Ramos (cell line): ENCODE results near the gene CLK4.

Experiments
- in situ Hi-C: fragments of 300-500 bp; cut with MboI; formaldehyde crosslinking; loops from one replicate; pipeline ENCODE4 v1.14.3; 2022; ENCODE audit warnings: low sequenced_read_pairs; ENCODE audit not compliant: unreplicated experiment

The CLK4 gene

DNA sequence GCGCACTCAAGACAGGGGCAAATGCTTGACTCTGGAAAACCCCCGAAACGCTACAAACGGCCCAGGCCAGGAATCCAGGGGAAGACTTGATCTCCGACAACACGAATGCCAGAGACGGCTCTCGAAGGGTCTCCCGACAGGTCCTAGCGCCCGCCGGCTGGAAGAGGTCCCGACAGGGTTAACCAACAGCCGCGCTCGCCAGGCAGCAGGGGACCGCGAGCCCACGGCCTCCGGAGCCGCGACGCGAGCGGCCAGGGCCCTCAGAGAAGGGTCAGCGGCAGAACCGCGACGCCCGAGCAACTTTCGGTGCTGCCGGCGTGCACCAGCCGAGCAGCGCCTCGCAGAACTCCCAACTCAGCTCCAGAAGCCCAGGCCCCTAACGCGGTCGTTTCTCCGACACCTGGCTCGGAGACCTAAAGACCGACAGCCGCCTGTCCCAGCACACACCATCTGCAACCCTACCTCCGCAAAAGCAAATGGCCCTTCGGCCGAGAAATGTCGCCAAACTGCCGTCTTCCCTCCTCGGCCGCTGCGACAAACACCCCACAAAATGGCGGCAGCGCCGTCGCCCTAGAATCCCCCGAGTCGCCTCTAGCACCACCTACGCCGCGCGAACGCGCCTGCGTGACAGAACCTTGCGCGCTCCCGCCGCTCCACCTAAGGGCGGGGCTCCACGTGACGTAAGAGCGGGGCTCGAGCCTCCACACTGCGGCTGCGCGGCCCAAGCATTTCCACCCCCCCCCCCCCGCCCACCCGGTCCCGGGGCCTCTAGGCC, at the start of gene CLK4:
Gene CLK4 (minus strand): TSS at position 567 of the 775 bp plus-strand sequence. CDS start 3,634 bp downstream, outside the sequence.
- in situ Hi-C loops: no loop called here

- in situ Hi-C loops: no loop called here
These were observed 49.1 kb upstream of the CLK4 start for GRCh38 chr5:178675922-178676321.

- in situ Hi-C loops: no loop called here
These were observed 47.5 kb upstream of the CLK4 start for GRCh38 chr5:178674334-178674733.

- in situ Hi-C loops: no loop called here
These were observed 47.0 kb upstream of the CLK4 start for GRCh38 chr5:178673801-178674295.

DNA sequence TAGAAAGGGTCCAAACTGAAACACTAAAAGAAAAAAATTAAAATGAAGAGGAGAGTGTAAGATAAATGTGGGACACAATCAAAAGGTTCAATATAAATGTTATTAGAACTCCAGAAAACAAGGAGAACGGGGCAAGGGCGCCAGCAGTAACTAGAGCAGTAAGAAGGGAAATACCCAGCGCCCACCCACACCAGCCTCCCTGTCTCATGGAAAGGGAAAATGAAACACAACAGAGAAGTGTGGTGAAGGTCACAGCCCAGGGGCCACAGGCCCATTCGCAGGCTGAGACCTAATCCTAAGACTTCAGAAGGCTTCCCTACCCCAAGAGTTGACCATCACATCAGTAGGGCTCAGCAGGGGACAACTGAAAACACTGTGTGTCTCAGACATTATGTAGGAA, 45.8 kb upstream of the CLK4 start:
- in situ Hi-C loops: no loop called here

- in situ Hi-C loops: no loop called here
These were observed 44.8 kb upstream of the CLK4 start for GRCh38 chr5:178671602-178672144.

- in situ Hi-C loops: no loop called here
These were observed 43.6 kb upstream of the CLK4 start for GRCh38 chr5:178670351-178670885.

GRCh38 chr5:178668579-178668978, 41.7 kb upstream of the CLK4 start:
- in situ Hi-C loops: no loop called here

- in situ Hi-C loops: no loop called here
These were observed 40.8 kb upstream of the CLK4 start for GRCh38 chr5:178667688-178668087.

- in situ Hi-C loops: no loop called here
These were observed 40.3 kb upstream of the CLK4 start for GRCh38 chr5:178667101-178667500.

DNA sequence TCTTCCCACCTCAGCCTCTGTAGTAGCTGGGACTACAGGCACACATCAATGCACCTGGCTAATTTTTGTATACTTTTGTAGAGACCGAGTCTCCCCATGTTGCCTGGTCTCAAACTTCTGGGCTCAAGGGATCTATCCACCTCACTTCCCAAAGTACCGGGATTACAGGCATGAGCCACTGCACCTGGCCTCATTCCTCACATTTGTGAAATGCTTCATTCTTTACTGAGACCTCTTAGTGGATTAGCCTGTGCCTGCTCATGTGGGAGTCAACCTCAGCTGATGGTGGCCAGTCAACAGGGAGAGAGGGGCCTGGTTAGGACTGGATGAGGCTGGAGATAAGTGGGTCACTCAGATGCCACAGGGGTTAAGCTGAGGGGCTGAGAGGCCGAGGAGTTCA, 37.3 kb upstream of the CLK4 start:
- in situ Hi-C loops: no loop called here

GRCh38 chr5:178662541-178662860, 35.7 kb upstream of the CLK4 start:
- in situ Hi-C loops: no loop called here

- in situ Hi-C loops: no loop called here
These were observed 35.1 kb upstream of the CLK4 start for GRCh38 chr5:178661836-178662540.

- in situ Hi-C loops: no loop called here
These were observed 24.4 kb upstream of the CLK4 start for GRCh38 chr5:178651046-178651810.

DNA sequence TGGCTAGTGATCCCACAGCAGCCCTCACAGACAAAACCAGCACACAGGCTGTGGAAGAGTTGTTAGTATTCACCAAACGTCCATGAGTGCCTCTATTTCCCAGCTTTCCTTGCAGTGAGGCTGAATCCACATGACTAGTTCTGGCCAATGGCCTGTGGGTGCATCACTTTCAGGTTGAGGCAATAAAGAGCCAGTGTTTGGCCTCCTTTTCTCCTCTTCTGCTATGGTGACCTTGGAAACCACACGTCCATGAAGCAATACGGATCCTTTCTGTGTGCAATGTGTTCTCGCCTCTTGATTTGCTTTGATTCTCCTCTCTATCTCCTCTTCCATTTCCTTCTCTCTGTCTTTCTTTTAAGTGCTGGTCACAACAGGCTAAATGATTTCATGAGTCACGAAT, 23.4 kb upstream of the CLK4 start:
- in situ Hi-C loops: no loop called here

GRCh38 chr5:178649580-178649979, 22.7 kb upstream of the CLK4 start:
- in situ Hi-C loops: no loop called here

- in situ Hi-C loops: no loop called here
These were observed 18.1 kb upstream of the CLK4 start for GRCh38 chr5:178644826-178645545.

- in situ Hi-C loops: no loop called here
These were observed 15.6 kb upstream of the CLK4 start for GRCh38 chr5:178642351-178642909.

DNA sequence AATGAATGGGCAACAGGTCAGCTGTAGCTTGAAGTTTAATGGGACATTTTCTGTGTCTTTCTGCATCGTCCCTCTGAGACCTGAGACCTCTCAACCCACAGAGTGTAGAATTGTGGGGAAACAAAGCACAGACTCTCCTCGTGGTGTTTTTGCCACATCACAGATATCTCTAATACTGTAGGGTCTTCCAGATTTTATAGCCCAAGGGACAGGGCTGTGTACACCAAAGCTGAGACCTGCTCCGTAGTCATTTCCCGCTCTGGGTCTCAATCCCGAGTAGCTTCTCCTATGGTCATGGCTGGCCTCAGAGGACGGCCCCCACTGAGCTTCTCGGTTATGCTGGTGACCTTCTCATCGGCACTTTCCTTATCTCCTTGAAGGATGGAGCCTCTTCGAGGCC, 14.9 kb upstream of the CLK4 start:
- in situ Hi-C loops: no loop called here
